SH-SY5Y (cell line): ENCODE results near the gene NOX4.

ENCODE experiments used
- GATA2 ChIP-seq: IDR thresholded peaks from 2 replicates; pipeline ENCODE4 v1.6.1; 2011; ENCODE audit warnings: mild to moderate bottlenecking, low read depth, low read length
- GATA3 ChIP-seq: IDR thresholded peaks from 2 replicates; pipeline ENCODE4 v1.6.1; 2011; ENCODE audit warnings: low read depth, mild to moderate bottlenecking, low read length, moderate library complexity

Gene NOX4

GRCh38 chr11:89279176-89279575 is 212.0 kb downstream of the NOX4 start:
- TF ChIP-seq GATA2 (no peak), GATA3 (no peak)

GRCh38 chr11:89275966-89276365 is 215.2 kb downstream of the NOX4 start:
- TF ChIP-seq GATA3 (no peak), GATA2 (no peak)
